Fibroblast of lung (primary cell): ENCODE results near the gene FLVCR1. TPM values are rescaled to one million over a fixed set of nuclear protein-coding genes. Genes with fewer than 3 reads are reported as not detected.

Experiments used
- DNase-seq, 2 donors: peaks; one replicate each; pipeline versions ENCODE4 v3.0.0 to v3.0.0-alpha.2; 2010; ENCODE audit warnings: low read depth in 2 of 2
- H2AFZ ChIP-seq: 2 replicates; pipeline ENCODE4 v1.5.1; 2012; ENCODE audit warnings: low read length, control low read depth, inconsistent platforms
- H3K27ac ChIP-seq: 2 replicates; pipeline ENCODE4 v1.5.1; 2011; ENCODE audit warnings: low read length, control low read depth; ENCODE audit not compliant: insufficient read depth
- H3K27me3 ChIP-seq: 2 replicates; pipeline ENCODE4 v1.5.1; 2011; ENCODE audit warnings: mild to moderate bottlenecking, low read length; ENCODE audit not compliant: control insufficient read depth, insufficient read depth
- H3K36me3 ChIP-seq: 2 replicates; pipeline ENCODE4 v1.5.1; 2011; ENCODE audit warnings: low read length; ENCODE audit not compliant: control insufficient read depth, insufficient read depth
- H3K4me1 ChIP-seq: 2 replicates; pipeline ENCODE4 v1.5.1; 2011; ENCODE audit warnings: low read length; ENCODE audit not compliant: control insufficient read depth, insufficient read depth; ENCODE audit errors: extremely low read depth
- H3K4me2 ChIP-seq: 2 replicates; pipeline ENCODE4 v1.5.1; 2011; ENCODE audit warnings: low read length, control low read depth; ENCODE audit not compliant: insufficient read depth; ENCODE audit errors: extremely low read depth
- H3K4me3 ChIP-seq, 4 experiments: fragments of 200-600 bp in 1 of 4; sonication (generic) in 1 of 4; replicated peaks in 1 of 4; 2 replicates each; pipeline ENCODE4 v1.5.1; 2011 to 2016; ENCODE audit warnings: low read length in 4 of 4, low read depth in 3 of 4, mild to moderate bottlenecking in 3 of 4, control low read depth in 2 of 4, inconsistent platforms in 1 of 4, mixed read lengths in 1 of 4; ENCODE audit not compliant: insufficient read depth in 1 of 4; ENCODE audit errors: control extremely low read depth in 1 of 4
- H3K79me2 ChIP-seq: 2 replicates; pipeline ENCODE4 v1.5.1; 2012; ENCODE audit warnings: mild to moderate bottlenecking, low read length, inconsistent platforms; ENCODE audit not compliant: control insufficient read depth, insufficient read depth
- H3K9ac ChIP-seq: 2 replicates; pipeline ENCODE4 v1.5.1; 2011; ENCODE audit warnings: mild to moderate bottlenecking, low read length, control low read depth; ENCODE audit not compliant: insufficient read depth
- H3K9me3 ChIP-seq: 2 replicates; pipeline ENCODE4 v1.5.1; 2012; ENCODE audit warnings: low read depth, low read length; ENCODE audit not compliant: control insufficient read depth, insufficient read depth
- H4K20me1 ChIP-seq: 2 replicates; pipeline ENCODE4 v1.5.1; 2011; ENCODE audit warnings: low read length; ENCODE audit not compliant: control insufficient read depth, insufficient read depth; ENCODE audit errors: extremely low read depth
- EZH2 ChIP-seq: IDR thresholded peaks from 2 replicates; pipeline ENCODE4 v1.5.1; 2012; ENCODE audit warnings: low read length, control low read depth, mild to moderate bottlenecking; ENCODE audit errors: missing control alignments
- polyA plus RNA-seq, 2 donors: library from polyadenylated mRNA; depleted of rRNA in 1 of 2; stranded (reverse) in 1 of 2; unstranded in 1 of 2; fragments of >200 nt; gene quantifications; 2 replicates each; pipeline ENCODE4 v1.2.1, GENCODE V29; 2011 to 2012; ENCODE audit warnings: missing spikeins in 1 of 2
- total RNA-seq: library from RNA; depleted of rRNA; stranded (reverse); fragments of >200 nt; gene quantifications from 2 replicates; pipeline ENCODE4 v1.2.1, GENCODE V29; 2014
- TF ChIP-seq, protein P1 (sequence below), 2 donors: IDR thresholded peaks in 1 of 2; conservative IDR thresholded peaks in 1 of 2; 1 replicate in 1 of 2; 2 replicates in 1 of 2; pipeline ENCODE4 v1.5.1; 2011 to 2012; ENCODE audit warnings: low read length in 2 of 2, control low read depth in 1 of 2, inconsistent platforms in 1 of 2, low read depth in 1 of 2, mild to moderate bottlenecking in 1 of 2

The FLVCR1 gene
- total and polyA plus RNA-seq, 2 donors (not counting 1 experiment from before 2014, with no cell fraction given), result 2.5 to 7.3 TPM

DNA sequence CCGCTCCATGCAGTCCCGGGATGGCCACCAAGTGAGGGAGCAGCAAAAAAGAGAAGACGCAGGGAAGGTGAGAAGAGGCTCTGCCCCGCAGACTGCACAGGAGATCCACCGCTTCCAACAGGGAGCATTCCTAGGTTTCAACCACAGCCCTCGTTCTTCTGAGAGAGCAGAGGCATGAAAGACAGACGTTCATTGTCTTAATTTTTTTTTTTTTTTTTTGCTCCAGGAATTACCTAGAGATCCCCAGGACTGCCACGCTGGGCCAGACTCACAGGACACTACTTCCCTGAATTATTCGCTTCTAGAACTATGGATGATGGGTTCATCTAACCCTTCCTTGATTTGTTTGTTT, 59.0 kb downstream of the FLVCR1 start:
- H3K79me2 ChIP-seq, result no peaks in the 10 kb centered on the region
- H3K9me3 ChIP-seq, result no peaks in the 10 kb centered on the region
- H4K20me1 ChIP-seq, result no peaks in the 10 kb centered on the region
- H3K4me1 ChIP-seq, result no peaks in the 10 kb centered on the region
- H3K27me3 ChIP-seq, result peaks cover 11% of the 10 kb centered on the region
- no peak for DNase-seq
- H3K4me2 ChIP-seq, result no peak overlapping the region
- H2AFZ ChIP-seq, result no peak overlapping the region
- TF ChIP-seq, protein P1, sequence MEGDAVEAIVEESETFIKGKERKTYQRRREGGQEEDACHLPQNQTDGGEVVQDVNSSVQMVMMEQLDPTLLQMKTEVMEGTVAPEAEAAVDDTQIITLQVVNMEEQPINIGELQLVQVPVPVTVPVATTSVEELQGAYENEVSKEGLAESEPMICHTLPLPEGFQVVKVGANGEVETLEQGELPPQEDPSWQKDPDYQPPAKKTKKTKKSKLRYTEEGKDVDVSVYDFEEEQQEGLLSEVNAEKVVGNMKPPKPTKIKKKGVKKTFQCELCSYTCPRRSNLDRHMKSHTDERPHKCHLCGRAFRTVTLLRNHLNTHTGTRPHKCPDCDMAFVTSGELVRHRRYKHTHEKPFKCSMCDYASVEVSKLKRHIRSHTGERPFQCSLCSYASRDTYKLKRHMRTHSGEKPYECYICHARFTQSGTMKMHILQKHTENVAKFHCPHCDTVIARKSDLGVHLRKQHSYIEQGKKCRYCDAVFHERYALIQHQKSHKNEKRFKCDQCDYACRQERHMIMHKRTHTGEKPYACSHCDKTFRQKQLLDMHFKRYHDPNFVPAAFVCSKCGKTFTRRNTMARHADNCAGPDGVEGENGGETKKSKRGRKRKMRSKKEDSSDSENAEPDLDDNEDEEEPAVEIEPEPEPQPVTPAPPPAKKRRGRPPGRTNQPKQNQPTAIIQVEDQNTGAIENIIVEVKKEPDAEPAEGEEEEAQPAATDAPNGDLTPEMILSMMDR (conservative IDR thresholded peaks at IDR 0.05 in 1 of 2, IDR thresholded peaks at IDR 0.05 in 1 of 2; ENCODE audit: low read depth in 1 of 2, low read length in 2 of 2), result no peak
- TF ChIP-seq EZH2, result no peak
- no peak overlapping the region for H3K27ac ChIP-seq
- H3K4me3 ChIP-seq, result no peak overlapping the region
- H3K36me3 ChIP-seq, result no peaks in the 10 kb centered on the region
- no peak overlapping the region for H3K9ac ChIP-seq

DNA sequence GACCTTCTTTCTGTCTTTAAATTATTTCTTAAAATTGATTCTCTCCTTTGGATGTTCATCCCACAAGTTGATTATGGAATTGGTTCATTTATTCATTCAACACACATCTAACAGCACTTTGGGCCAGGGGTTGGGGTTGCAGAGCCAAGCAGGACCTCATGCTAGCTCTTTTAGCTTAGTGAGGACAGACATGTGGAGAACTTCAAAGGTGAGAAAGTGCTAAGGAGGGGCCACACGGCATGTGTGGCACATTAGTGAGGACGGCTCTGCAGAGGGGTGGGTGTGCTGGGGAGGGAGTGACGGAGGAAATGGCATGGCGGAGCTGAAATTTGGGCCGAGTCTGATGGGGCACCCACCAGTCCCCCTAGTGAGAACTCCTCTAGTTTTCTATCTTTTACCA, 59.8 kb downstream of the FLVCR1 start:
- no peak overlapping the region for H3K4me3 ChIP-seq
- H3K9me3 ChIP-seq, result no peaks in the 10 kb centered on the region
- H3K9ac ChIP-seq, result no peak overlapping the region
- H3K27me3 ChIP-seq, result peaks cover 12% of the 10 kb centered on the region
- H3K4me1 ChIP-seq, result no peaks in the 10 kb centered on the region
- H3K36me3 ChIP-seq, result no peaks in the 10 kb centered on the region
- no peaks in the 10 kb centered on the region for H4K20me1 ChIP-seq
- no peak for TF ChIP-seq EZH2
- no peak overlapping the region for H2AFZ ChIP-seq
- no peak overlapping the region for H3K4me2 ChIP-seq
- H3K27ac ChIP-seq, result no peak overlapping the region
- no peak for DNase-seq
- H3K79me2 ChIP-seq, result no peaks in the 10 kb centered on the region

DNA sequence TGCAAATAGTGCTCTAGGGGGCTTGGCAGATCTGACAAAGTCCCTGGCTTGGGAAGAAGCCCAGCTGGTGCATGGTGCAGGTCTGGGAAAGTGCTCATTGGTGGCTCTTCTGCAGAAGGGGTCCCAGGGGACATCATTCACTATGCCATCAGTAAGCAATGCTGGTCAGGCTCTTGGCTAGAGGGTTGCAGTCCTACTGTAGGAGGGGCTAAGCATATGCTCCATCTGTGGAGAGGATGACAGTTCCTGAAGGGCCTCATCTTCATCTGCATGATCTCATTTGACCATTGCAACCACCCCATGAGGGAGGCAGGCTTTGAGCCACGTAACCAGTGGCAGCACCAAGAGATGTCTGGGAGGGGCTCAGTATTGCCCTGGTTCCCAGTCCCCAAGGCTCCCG, 60.7 kb downstream of the FLVCR1 start:
- Histone ChIP-seq H3K36me3 (no peaks in the 10 kb centered on the region), H3K4me1 (no peaks in the 10 kb centered on the region), H3K4me2 (no peak overlapping the region), H3K4me3 (no peak overlapping the region), H3K27me3 (peaks cover 14% of the 10 kb centered on the region), H3K79me2 (no peaks in the 10 kb centered on the region), H4K20me1 (no peaks in the 10 kb centered on the region), H3K9ac (no peak overlapping the region), H3K27ac (no peak overlapping the region), H3K9me3 (no peaks in the 10 kb centered on the region), H2AFZ (no peak overlapping the region)
- TF ChIP-seq EZH2, result no peak
- DNase-seq, result no peak

GRCh38 chr1:212920246-212920645, 62.2 kb downstream of the FLVCR1 start:
- Histone ChIP-seq H2AFZ (no peak overlapping the region), H3K9me3 (no peaks in the 10 kb centered on the region)
- no peak for DNase-seq

More at GRCh38 chr1:212920246-212920645, 62.2 kb downstream of the FLVCR1 start:
- no peaks in the 10 kb centered on the region for H4K20me1 ChIP-seq
- peaks cover 14% of the 10 kb centered on the region for H3K27me3 ChIP-seq
- no peak overlapping the region for H3K27ac ChIP-seq
- no peak overlapping the region for H3K4me2 ChIP-seq
- peaks cover 4% of the 10 kb centered on the region for H3K4me1 ChIP-seq
- H3K9ac ChIP-seq, result no peak overlapping the region
- no peaks in the 10 kb centered on the region for H3K79me2 ChIP-seq
- no peak overlapping the region for H3K4me3 ChIP-seq
- TF ChIP-seq EZH2, result no peak
- TF ChIP-seq, protein P1 (conservative IDR thresholded peaks at IDR 0.05 in 1 of 2, IDR thresholded peaks at IDR 0.05 in 1 of 2; ENCODE audit: low read depth in 1 of 2, low read length in 2 of 2), result no peak
- H3K36me3 ChIP-seq, result no peaks in the 10 kb centered on the region
